Neural cell (in vitro differentiated cells): ENCODE measurements around the gene LPCAT1.

Experiments
- CTCF ChIP-seq: fragments of 450-650 bp; IDR thresholded peaks from 2 replicates; pipeline ENCODE4 v1.5.1; 2014; ENCODE audit warnings: antibody characterized with exemption, mild to moderate bottlenecking, moderate library complexity; ENCODE audit not compliant: poor library complexity, severe bottlenecking
- EP300 ChIP-seq: fragments of 450-650 bp; conservative IDR thresholded peaks from 2 replicates; pipeline ENCODE4 v1.6.1; 2014; ENCODE audit warnings: antibody characterized with exemption, mild to moderate bottlenecking, moderate library complexity; ENCODE audit not compliant: poor library complexity, severe bottlenecking
- EZH2 ChIP-seq: fragments of 200-600, 300-800 bp; shearing (Covaris generic), sonication (generic); IDR thresholded peaks from 2 replicates; pipeline ENCODE4 v1.6.1; 2014; ENCODE audit warnings: antibody characterized with exemption, low read length, borderline replicate concordance, mild to moderate bottlenecking; ENCODE audit not compliant: insufficient read depth, poor library complexity, severe bottlenecking
- MXI1 ChIP-seq: fragments of 450-650 bp; conservative IDR thresholded peaks from 2 replicates; pipeline ENCODE4 v1.6.1; 2014; ENCODE audit warnings: antibody characterized with exemption, mild to moderate bottlenecking; ENCODE audit not compliant: poor library complexity, severe bottlenecking
- POLR2AphosphoS5 ChIP-seq: IDR thresholded peaks from 2 replicates; pipeline ENCODE4 v1.6.1; 2012
- REST ChIP-seq: IDR thresholded peaks from 2 replicates; pipeline ENCODE4 v1.6.1; 2012; ENCODE audit warnings: borderline replicate concordance
- SMC3 ChIP-seq: fragments of 450-650 bp; conservative IDR thresholded peaks from 2 replicates; pipeline ENCODE4 v1.6.1; 2014; ENCODE audit warnings: antibody characterized with exemption, mild to moderate bottlenecking, moderate library complexity; ENCODE audit not compliant: poor library complexity
- TAF1 ChIP-seq: IDR thresholded peaks from 2 replicates; pipeline ENCODE4 v1.6.1; 2012; ENCODE audit warnings: low read depth

GRCh38 chr5:1555808-1556731, 32.3 kb upstream of the LPCAT1 start:
- TF ChIP-seq CTCF (no peak), REST (no peak), POLR2AphosphoS5 (no peak), TAF1 (no peak), MXI1 (no peak), SMC3 (no peak), EP300 (no peak), EZH2 (no peak)
